ENCODE data around the gene ARID5B.

DNA sequence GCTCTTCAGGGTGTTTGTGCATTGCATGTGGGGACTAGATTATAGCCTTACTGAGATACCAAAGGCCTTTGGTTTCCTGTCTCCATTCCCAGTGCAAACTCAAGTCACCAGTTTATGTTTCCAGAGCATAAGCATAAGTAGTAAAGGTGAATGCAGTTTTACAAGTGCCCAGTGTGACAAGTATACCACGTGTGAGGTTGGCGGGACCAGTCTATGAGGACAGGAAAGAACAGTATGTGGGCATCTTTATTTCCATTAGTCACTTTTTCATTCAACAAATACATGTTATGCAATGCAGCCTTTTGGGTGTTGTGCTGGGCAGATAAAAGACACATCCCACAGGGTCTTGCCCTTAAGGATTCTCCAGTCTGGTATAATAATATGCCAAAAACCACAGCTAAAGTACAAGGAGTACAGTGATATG, 146.5 kb downstream of the ARID5B start:
- TF ChIP-seq POLR2A (IDR thresholded peaks at IDR 0.05; ENCODE audit: low read length) (no peak), GATA1 (IDR thresholded peaks at IDR 0.05; ENCODE audit: low read depth, low read length) (no peak)
